H1 (cell line): ENCODE results near the gene ACBD4. TPM values are rescaled to one million over a fixed set of nuclear protein-coding genes. Genes with fewer than 3 reads are reported as not detected.

Experiments used
- ASH2L ChIP-seq: fragments of 200-600, 300-600 bp; sonication (generic); IDR thresholded peaks from one replicate; pipeline ENCODE4 v1.7.1; 2017; ENCODE audit warnings: low read length
- KDM5A ChIP-seq: fragments of 200-600 bp; IDR thresholded peaks from 2 replicates; pipeline ENCODE4 v1.7.1; 2012; ENCODE audit warnings: mild to moderate bottlenecking, low read length, inconsistent platforms, mixed read lengths
- microRNA-seq, 2 experiments: library from miRNA; unstranded; fragments of <30 nt; microRNA quantifications; one replicate each; pipeline versions ENCODE4 to v1.2.0, GENCODE V29; 2016 to 2020; ENCODE audit warnings: borderline microRNAs expressed in 2 of 2, borderline number of aligned reads in 2 of 2, borderline replicate concordance in 1 of 2
- polyA plus RNA-seq, 7 experiments: library from polyadenylated mRNA; depleted of rRNA in 3 of 7; stranded (reverse) in 5 of 7; unstranded in 2 of 7; fragments of >200 nt in 5 of 7; fragments of 200-250 nt in 2 of 7; gene quantifications; 1 replicate in 5 of 7; 2 replicates in 1 of 7; 4 replicates in 1 of 7; pipeline versions ENCODE4 v1.2.1 to v1.2.3, GENCODE V29; 2011 to 2013; ENCODE audit warnings: missing spikeins in 2 of 7, mixed read lengths in 2 of 7
- small RNA-seq: library from polyadenylated mRNA; stranded (forward); fragments of <200 nt; extraction: miRNeasy Mini kit (QIAGEN cat#:217004); gene quantifications from one replicate; pipeline ENCODE3, GENCODE V24; 2013; ENCODE audit not compliant: insufficient read depth
- total RNA-seq: library from RNA; stranded (reverse); fragmentation: NEBNext Ultra II Directional; extraction: Animal tissue kit (Norgen Biotek cat#: 25700); gene quantifications from 2 replicates; pipeline ENCODE4 v1.2.1, GENCODE V29; 2021

ACBD4 gene
- total and polyA plus RNA-seq, 2 of the 8 experiments (the other 6 are each of a cell fraction or from before 2014, with no cell fraction given) = 7.3 to 10.7 TPM

DNA sequence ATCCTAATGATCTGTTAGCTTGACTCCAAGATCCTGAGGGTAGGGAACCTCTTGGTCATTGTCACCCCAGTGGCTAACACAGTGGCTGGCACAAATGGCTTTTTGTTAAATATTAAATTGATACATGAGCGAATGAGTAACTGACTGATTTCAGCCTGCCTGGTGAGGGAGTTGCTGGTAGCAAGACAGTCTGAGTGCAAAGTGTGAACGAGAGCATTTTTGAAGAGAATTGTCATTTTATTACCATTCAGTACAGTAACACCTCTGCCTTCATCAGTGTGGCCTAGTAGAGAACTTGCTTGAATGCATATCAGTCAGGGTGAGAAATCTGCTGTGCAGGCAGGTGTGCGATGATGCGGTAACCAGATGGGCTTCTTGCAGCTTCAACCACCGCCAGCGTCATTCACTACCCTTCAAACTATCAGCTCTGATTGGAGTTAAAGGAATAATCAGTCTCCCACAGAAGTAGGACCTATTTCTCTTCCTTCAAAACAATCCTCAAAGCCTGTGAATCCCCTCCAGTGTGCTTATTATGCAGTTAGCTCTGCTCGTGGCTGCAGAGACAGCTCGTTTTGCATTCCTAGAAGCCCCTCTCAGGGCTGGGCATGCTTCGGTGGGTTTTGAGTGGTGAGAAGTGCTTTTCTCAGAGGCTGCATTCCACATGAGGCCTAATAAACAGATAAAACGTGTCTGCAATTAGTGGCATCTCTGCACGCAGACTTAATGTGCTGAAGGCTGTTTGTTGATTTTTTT lies 55.2 kb downstream of the ACBD4 start (continued):
- no peak for TF ChIP-seq ASH2L
- no peak for TF ChIP-seq KDM5A

Small RNA genes within 50 kb of the gene (microRNA-seq; reads per million reads assigned to microRNA genes)
- 0 reads per million in 2 experiments for gene MIR6784

Small RNA genes within 50 kb of the gene (small RNA-seq; reads per million reads assigned to genes)
- not detected for gene MIR6784

Other genes starting within 250 kb of the ACBD4 start
- gene EFTUD2, start 236.2 kb upstream of the ACBD4 start, total RNA-seq = 174 and 195 TPM in 2 replicates
- gene EFTUD2, start 236.2 kb upstream of the ACBD4 start, polyA plus RNA-seq (2011; rRNA removed) = 118 and 127 TPM in 2 replicates
- 1.3 and 1.6 TPM in 2 replicates for gene GFAP, start 220.2 kb upstream of the ACBD4 start, total RNA-seq
- 1.5 and 2.4 TPM in 2 replicates for gene GFAP, start 220.2 kb upstream of the ACBD4 start, polyA plus RNA-seq (2011; rRNA removed)
- gene KIF18B, start 187.9 kb upstream of the ACBD4 start, total RNA-seq = 58.1 and 59.4 TPM in 2 replicates
- gene KIF18B, start 187.9 kb upstream of the ACBD4 start, polyA plus RNA-seq (2011; rRNA removed) = 39.0 and 51.1 TPM in 2 replicates
- 7.5 and 7.6 TPM in 2 replicates for gene C1QL1, start 167.4 kb upstream of the ACBD4 start, total RNA-seq
- gene C1QL1, start 167.4 kb upstream of the ACBD4 start, polyA plus RNA-seq (2011; rRNA removed) = 10.5 and 16.5 TPM in 2 replicates
- 33.7 and 35.6 TPM in 2 replicates for gene DCAKD, start 84.1 kb upstream of the ACBD4 start, total RNA-seq
- 52.9 and 61.8 TPM in 2 replicates for gene DCAKD, start 84.1 kb upstream of the ACBD4 start, polyA plus RNA-seq (2011; rRNA removed)
- 149 and 152 TPM in 2 replicates for gene NMT1, start 74.4 kb upstream of the ACBD4 start, total RNA-seq
- 35.5 and 42.9 TPM in 2 replicates for gene NMT1, start 74.4 kb upstream of the ACBD4 start, polyA plus RNA-seq (2011; rRNA removed)
- 42.7 and 48.1 TPM in 2 replicates for gene PLCD3, start 3.2 kb upstream of the ACBD4 start, total RNA-seq
- gene PLCD3, start 3.2 kb upstream of the ACBD4 start, polyA plus RNA-seq (2011; rRNA removed) = 26.5 and 32.3 TPM in 2 replicates
- gene HEXIM1, start 12.8 kb downstream of the ACBD4 start, total RNA-seq = 36.9 and 38.3 TPM in 2 replicates
- 9.1 and 11.1 TPM in 2 replicates for gene HEXIM1, start 12.8 kb downstream of the ACBD4 start, polyA plus RNA-seq (2011; rRNA removed)
- gene HEXIM2, start 26.2 kb downstream of the ACBD4 start, total RNA-seq = 13.2 and 13.9 TPM in 2 replicates
- 7.5 and 10.6 TPM in 2 replicates for gene HEXIM2, start 26.2 kb downstream of the ACBD4 start, polyA plus RNA-seq (2011; rRNA removed)
- 8.6 and 9.8 TPM in 2 replicates for gene FMNL1, start 86.2 kb downstream of the ACBD4 start, total RNA-seq
- gene FMNL1, start 86.2 kb downstream of the ACBD4 start, polyA plus RNA-seq (2011; rRNA removed) = 2.5 and 5.3 TPM in 2 replicates
- not detected in 2 replicates for gene SPATA32, start 126.4 kb downstream of the ACBD4 start, total RNA-seq
- 0.11 and 0.24 TPM in 2 replicates for gene SPATA32, start 126.4 kb downstream of the ACBD4 start, polyA plus RNA-seq (2011; rRNA removed)
- 6.1 and 6.7 TPM in 2 replicates for gene MAP3K14, start 181.3 kb downstream of the ACBD4 start, total RNA-seq
- gene MAP3K14, start 181.3 kb downstream of the ACBD4 start, polyA plus RNA-seq (2011; rRNA removed) = 5.2 and 6.4 TPM in 2 replicates